Measurements from ENCODE around the gene GMPS. TPM values are rescaled to one million over a fixed set of nuclear protein-coding genes. Genes with fewer than 3 reads are reported as not detected.

The GMPS gene
- total RNA-seq, 1 donor from 2014 or later = 56.4 TPM

- DNase-seq (ENCODE audit: low spot score) = no peak
- Mint-ChIP-seq H3K4me3 (ENCODE audit: unreplicated experiment) (no peak overlapping the region), H3K4me1 (ENCODE audit: low read depth) (peaks cover 3% of the 10 kb centered on the region), H3K36me3 (ENCODE audit: low read depth) (no peaks in the 10 kb centered on the region), H3K27ac (ENCODE audit: unreplicated experiment) (no peak overlapping the region), H3K27me3 (ENCODE audit: low read depth) (no peaks in the 10 kb centered on the region), H3K9me3 (ENCODE audit: low read depth) (peaks cover 7% of the 10 kb centered on the region)
- TF ChIP-seq, protein P1, sequence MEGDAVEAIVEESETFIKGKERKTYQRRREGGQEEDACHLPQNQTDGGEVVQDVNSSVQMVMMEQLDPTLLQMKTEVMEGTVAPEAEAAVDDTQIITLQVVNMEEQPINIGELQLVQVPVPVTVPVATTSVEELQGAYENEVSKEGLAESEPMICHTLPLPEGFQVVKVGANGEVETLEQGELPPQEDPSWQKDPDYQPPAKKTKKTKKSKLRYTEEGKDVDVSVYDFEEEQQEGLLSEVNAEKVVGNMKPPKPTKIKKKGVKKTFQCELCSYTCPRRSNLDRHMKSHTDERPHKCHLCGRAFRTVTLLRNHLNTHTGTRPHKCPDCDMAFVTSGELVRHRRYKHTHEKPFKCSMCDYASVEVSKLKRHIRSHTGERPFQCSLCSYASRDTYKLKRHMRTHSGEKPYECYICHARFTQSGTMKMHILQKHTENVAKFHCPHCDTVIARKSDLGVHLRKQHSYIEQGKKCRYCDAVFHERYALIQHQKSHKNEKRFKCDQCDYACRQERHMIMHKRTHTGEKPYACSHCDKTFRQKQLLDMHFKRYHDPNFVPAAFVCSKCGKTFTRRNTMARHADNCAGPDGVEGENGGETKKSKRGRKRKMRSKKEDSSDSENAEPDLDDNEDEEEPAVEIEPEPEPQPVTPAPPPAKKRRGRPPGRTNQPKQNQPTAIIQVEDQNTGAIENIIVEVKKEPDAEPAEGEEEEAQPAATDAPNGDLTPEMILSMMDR (IDR thresholded peaks at IDR 0.05) = no peak
These were observed 102.6 kb downstream of the GMPS start for GRCh38 chr3:155972885-155973584.

DNA sequence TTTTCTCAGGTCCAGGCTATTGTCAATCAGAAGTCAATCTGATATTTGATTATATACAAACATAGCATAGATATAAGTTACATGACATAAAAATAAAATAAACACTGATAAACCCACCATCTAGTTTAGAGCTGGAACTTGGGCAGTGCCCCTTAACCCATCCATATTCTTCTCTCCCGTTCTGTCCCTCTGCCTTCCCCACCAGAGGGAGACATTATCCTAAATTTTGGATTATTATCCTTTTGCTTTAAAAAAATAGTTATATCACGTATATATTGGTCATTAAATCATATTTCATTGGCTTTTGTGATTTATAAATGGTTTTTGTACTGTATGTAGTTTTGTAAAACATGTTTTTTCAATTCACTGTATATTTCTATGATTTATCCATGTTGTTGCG lies 107.9 kb downstream of the GMPS start:
- no peaks in the 10 kb centered on the region for H3K36me3 Mint-ChIP-seq (ENCODE audit: low read depth)
- TF ChIP-seq, protein P1 (IDR thresholded peaks at IDR 0.05) = peak; percentile 75
- H3K9me3 Mint-ChIP-seq (ENCODE audit: low read depth) = no peaks in the 10 kb centered on the region
- no peaks in the 10 kb centered on the region for H3K27me3 Mint-ChIP-seq (ENCODE audit: low read depth)
- H3K27ac Mint-ChIP-seq (ENCODE audit: unreplicated experiment) = no peak overlapping the region
- no peak for DNase-seq (ENCODE audit: low spot score)
- no peak overlapping the region for H3K4me3 Mint-ChIP-seq (ENCODE audit: unreplicated experiment)
- H3K4me1 Mint-ChIP-seq (ENCODE audit: low read depth) = peaks cover 15% of the 10 kb centered on the region

- Mint-ChIP-seq H3K4me1 (ENCODE audit: low read depth) (peaks cover 19% of the 10 kb centered on the region), H3K9me3 (ENCODE audit: low read depth) (no peaks in the 10 kb centered on the region), H3K27me3 (ENCODE audit: low read depth) (no peaks in the 10 kb centered on the region), H3K36me3 (ENCODE audit: low read depth) (no peaks in the 10 kb centered on the region), H3K27ac (ENCODE audit: unreplicated experiment) (no peak overlapping the region), H3K4me3 (ENCODE audit: unreplicated experiment) (no peak overlapping the region)
- DNase-seq (ENCODE audit: low spot score) = no peak
- TF ChIP-seq, protein P1 (IDR thresholded peaks at IDR 0.05) = no peak
These were observed 109.3 kb downstream of the GMPS start for GRCh38 chr3:155979746-155980145.

DNA sequence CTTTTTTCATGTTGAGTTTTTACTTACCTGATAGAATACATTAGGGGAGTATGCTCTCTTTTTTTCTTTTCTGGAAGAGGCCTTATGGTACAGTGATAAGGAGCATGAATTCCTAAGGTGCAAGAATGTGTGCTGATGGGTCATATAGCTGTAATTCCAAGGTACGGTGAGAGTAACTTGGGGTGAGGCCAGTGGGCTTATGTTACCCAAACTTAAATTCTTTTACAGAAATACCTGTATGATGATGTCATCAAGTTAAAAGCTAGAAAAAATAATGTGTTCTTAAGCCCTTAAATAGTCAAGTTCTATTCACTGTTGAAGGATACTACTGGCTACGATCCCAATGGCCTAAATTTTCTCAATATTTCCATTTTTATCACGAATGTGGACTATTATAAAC lies 111.2 kb downstream of the GMPS start:
- no peak for DNase-seq (ENCODE audit: low spot score)
- H3K4me3 Mint-ChIP-seq (ENCODE audit: unreplicated experiment) = no peak overlapping the region
- TF ChIP-seq, protein P1 (IDR thresholded peaks at IDR 0.05) = no peak
- H3K36me3 Mint-ChIP-seq (ENCODE audit: low read depth) = no peaks in the 10 kb centered on the region
- H3K27ac Mint-ChIP-seq (ENCODE audit: unreplicated experiment) = no peak overlapping the region
- peaks cover 19% of the 10 kb centered on the region for H3K4me1 Mint-ChIP-seq (ENCODE audit: low read depth)
- no peaks in the 10 kb centered on the region for H3K9me3 Mint-ChIP-seq (ENCODE audit: low read depth)
- H3K27me3 Mint-ChIP-seq (ENCODE audit: low read depth) = no peaks in the 10 kb centered on the region

DNA sequence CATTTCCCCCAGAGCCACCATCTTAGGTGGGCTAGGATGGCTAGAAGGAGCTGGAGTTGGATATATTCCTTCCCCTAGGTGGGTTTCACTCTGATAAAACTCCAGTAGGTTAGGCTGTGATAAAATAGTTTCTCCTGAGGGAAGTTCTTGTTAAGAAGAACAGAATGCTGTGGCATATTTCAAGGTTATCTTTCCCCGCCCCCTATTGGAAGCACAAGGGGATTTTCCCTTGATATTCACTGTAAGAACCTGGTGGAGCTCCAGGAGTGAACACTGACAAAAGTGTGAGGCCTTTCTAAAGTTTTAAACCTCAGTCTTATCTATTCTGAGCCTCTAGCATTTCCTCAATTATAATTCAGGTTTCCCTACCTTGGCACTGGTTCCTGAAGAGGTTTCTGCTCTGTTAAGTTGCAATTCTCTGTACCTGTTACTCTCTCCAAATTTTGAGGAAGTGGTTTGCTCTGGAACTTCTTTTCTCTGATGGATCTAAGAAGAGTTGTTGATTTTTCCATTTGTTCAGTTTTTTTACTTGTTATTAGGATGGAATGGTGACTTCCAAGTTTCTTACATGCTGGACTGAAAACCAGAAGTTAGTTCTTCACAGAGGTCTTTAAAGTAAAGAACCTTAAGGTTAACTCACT lies 113.5 kb downstream of the GMPS start:
- Mint-ChIP-seq H3K27me3 (ENCODE audit: low read depth) (no peaks in the 10 kb centered on the region), H3K9me3 (ENCODE audit: low read depth) (no peaks in the 10 kb centered on the region), H3K4me1 (ENCODE audit: low read depth) (peaks cover 16% of the 10 kb centered on the region), H3K36me3 (ENCODE audit: low read depth) (no peaks in the 10 kb centered on the region), H3K27ac (ENCODE audit: unreplicated experiment) (no peak overlapping the region), H3K4me3 (ENCODE audit: unreplicated experiment) (no peak overlapping the region)
- no peak for DNase-seq (ENCODE audit: low spot score)
- TF ChIP-seq, protein P1 (IDR thresholded peaks at IDR 0.05) = peak; percentile 31
